Duodenal mucosa (tissue), 2 donors: ENCODE measurements around the gene USB1.

Experiments used
- H3K27ac ChIP-seq: one replicate; pipeline ENCODE4 v1.7.0; 2013; ENCODE audit warnings: low read depth, low read length
- H3K27me3 ChIP-seq, 2 donors: one replicate each; pipeline ENCODE4 v1.7.0; 2013; ENCODE audit warnings: low read length in 2 of 2, control low read depth in 1 of 2; ENCODE audit not compliant: insufficient read depth in 2 of 2, control insufficient read depth in 1 of 2
- H3K36me3 ChIP-seq, 2 donors: one replicate each; pipeline ENCODE4 v1.7.0; 2013; ENCODE audit warnings: low read length in 2 of 2, control low read depth in 1 of 2; ENCODE audit not compliant: insufficient read depth in 2 of 2, control insufficient read depth in 1 of 2
- H3K4me1 ChIP-seq, 2 donors: one replicate each; pipeline ENCODE4 v1.7.0; 2013; ENCODE audit warnings: low read length in 2 of 2, control low read depth in 1 of 2; ENCODE audit not compliant: insufficient read depth in 2 of 2, control insufficient read depth in 1 of 2
- H3K4me3 ChIP-seq, 2 donors: one replicate each; pipeline ENCODE4 v1.7.0; 2013; ENCODE audit warnings: low read length in 2 of 2, low read depth in 1 of 2
- H3K9ac ChIP-seq, 2 donors: one replicate each; pipeline ENCODE4 v1.7.0; 2013; ENCODE audit warnings: low read length in 2 of 2, low read depth in 1 of 2
- H3K9me3 ChIP-seq, 2 donors: one replicate each; pipeline ENCODE4 v1.7.0; 2013; ENCODE audit warnings: low read length in 2 of 2, control low read depth in 1 of 2; ENCODE audit not compliant: control insufficient read depth in 1 of 2

USB1 gene

DNA sequence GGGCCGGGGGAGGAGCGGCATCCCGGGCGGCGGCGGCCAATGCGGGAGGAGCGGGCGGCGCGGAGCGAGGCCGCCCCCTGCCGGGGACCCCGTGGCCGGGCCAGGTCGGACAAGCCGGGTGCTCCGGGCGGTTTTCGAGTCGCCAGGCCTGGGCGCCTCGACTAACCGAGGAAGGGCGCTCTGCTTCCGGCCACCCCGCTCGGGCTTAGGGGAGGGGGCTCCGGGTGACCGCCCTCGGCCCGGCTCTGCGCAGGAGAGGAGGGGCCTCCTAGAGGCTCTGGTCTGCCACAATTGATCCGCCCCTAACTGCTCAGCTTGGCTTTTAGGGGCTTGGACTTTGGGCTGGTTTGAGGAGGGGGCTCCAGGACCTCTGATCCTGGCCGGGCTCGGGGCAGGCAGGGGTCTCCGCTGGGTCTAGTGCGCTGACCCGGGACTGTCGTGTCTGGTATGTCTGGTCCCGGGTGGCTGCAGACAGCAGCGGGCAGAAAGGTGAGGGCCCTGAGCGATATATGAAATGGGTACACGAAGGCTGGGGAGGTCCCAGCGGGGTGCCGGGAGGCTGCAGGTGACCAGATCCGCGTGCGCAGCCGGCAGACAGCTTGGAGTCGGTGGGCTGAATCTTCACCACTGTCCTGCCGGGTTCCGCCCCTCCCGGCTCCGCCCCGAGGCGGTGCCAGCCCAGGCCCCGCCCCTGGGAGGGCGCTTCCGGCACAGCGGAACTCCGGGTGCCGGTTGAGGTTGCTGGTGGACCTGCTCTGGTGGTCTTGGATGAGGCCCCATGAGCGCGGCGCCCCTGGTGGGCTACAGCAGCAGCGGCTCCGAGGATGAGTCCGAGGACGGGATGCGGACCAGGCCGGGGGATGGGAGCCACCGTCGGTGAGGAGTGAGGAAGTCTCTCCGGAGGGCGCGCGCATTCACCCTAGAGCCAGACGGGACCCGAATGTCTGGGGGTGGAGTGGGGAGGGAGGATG is at the start of gene USB1:
TSS of gene USB1 (plus strand) at position 702 of the 971 bp plus-strand sequence. CDS start at position 779, 77 bp downstream.
- Histone ChIP-seq H3K4me3 (peak within 1 kb of the TSS; percentile 92 to 93), H3K9me3 (no peaks in the 10 kb centered on the region), H3K9ac (peak within 1 kb of the TSS; percentile 75 to 80), H3K4me1 (peaks cover 16 to 23% of the 10 kb centered on the region in 2 donors), H3K27ac (peak within 1 kb of the TSS; percentile 70), H3K36me3 (peaks cover 8 to 29% of the 10 kb centered on the region in 2 donors), H3K27me3 (no peaks in the 10 kb centered on the region)

GRCh38 chr16:57952909-57953308 is 48.3 kb upstream of the USB1 start:
- Histone ChIP-seq H3K27ac (no peak overlapping the region), H3K27me3 (no peaks in the 10 kb centered on the region), H3K4me3 (no peak overlapping the region), H3K4me1 (no peaks in the 10 kb centered on the region), H3K9ac (no peak overlapping the region), H3K36me3 (no peaks in the 10 kb centered on the region), H3K9me3 (no peaks in the 10 kb centered on the region)

DNA sequence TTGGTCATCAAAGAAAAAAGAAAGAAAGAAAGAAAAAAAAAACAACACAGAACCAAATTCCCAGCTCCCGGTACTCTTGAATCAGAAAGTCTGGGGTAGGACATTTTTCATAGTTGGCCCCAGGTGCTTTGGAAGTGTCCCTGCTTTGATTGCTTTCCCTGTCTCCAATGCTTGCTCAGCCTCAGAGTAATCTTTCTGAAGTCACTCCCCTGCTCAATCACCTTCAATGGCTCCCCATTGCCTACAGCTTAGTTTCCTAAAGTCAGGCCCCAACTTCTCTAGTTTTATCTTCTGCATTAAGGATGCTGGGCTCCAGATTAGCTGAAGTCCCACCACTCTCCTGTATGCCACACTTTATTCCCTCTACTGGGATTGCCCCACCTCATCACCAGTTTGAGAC is 47.4 kb upstream of the USB1 start:
- no peak overlapping the region for H3K9ac ChIP-seq
- no peaks in the 10 kb centered on the region for H3K4me1 ChIP-seq
- no peaks in the 10 kb centered on the region for H3K27me3 ChIP-seq
- H3K36me3 ChIP-seq: no peaks in the 10 kb centered on the region
- H3K4me3 ChIP-seq: no peak overlapping the region
- H3K9me3 ChIP-seq: no peaks in the 10 kb centered on the region
- no peak overlapping the region for H3K27ac ChIP-seq

DNA sequence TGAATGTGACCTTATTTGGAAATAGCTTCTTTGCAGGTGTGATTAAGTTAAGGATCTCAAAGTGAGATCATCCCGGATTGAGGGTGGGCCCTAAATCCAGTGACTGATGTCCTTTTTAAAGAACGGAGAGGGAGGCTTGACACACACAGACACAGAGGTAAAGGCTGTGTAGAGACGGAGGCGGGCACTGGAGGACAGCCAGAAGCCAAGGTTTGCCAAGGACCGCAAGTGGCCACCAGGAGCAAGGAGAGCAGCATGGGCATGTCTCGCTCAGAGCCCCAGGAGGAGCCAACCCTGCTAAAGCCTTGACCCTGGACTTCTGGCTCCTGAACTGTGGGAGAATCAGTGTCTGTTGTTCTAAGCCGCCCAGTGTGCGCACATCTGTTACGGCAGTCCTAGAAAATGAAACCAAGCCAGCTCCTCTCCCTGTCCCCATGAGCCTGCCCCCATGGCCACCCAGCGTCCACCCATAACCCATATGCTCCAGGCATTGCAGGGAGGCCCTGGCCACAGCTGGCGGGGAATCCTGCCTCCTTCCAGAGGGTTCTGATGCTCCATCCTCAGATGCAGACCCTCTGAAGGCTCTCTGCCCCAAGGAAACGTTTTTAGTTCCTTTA is 45.5 kb upstream of the USB1 start:
- Histone ChIP-seq H3K27ac (no peak overlapping the region), H3K9ac (no peak overlapping the region), H3K4me3 (no peak overlapping the region), H3K27me3 (no peaks in the 10 kb centered on the region), H3K9me3 (no peaks in the 10 kb centered on the region), H3K36me3 (no peaks in the 10 kb centered on the region), H3K4me1 (no peaks in the 10 kb centered on the region)

- H3K27ac ChIP-seq: no peak overlapping the region
- no peak overlapping the region for H3K9ac ChIP-seq
- H3K9me3 ChIP-seq: no peaks in the 10 kb centered on the region
- no peaks in the 10 kb centered on the region for H3K36me3 ChIP-seq
- H3K4me1 ChIP-seq: no peaks in the 10 kb centered on the region
- no peaks in the 10 kb centered on the region for H3K27me3 ChIP-seq
- H3K4me3 ChIP-seq: no peak overlapping the region
Observed at GRCh38 chr16:57956270-57956808, 44.9 kb upstream of the USB1 start.

DNA sequence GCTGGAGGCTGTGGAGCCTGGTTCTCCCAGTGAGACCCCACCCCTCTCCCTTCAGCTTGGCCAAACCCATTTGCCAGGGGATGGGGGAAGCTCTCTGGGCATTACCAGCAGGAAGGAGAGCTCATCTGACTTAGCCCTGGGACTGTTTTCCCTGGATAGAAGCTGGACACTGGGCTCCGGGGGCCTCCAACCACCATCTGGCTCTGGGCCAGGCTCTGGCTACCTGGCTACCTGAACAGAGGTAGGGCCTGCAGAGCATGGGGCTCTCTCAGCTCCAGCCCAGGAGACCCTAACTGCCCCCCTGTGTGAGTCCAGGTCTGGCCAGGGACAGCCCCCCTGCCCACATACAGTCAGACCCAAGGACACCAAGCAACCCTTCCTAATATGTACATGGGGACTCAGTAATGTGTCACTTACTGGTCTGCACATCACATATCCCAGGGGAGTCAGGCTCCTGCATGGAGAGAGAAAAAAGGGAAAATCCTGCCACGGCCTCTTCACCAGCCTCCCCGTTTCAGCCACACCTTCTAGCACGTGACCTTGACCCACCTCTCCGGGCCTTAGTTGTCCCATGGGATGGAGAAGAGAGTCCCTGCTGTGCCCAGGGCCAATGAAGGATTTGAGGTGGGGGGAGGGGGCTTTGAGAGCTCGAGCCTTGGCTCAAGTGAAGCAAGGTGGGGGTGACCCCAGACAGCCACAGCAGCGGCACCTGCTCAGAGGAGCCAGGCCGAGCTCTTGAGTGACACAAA is 44.1 kb upstream of the USB1 start:
- no peaks in the 10 kb centered on the region for H3K9me3 ChIP-seq
- no peak overlapping the region for H3K4me3 ChIP-seq
- no peaks in the 10 kb centered on the region for H3K4me1 ChIP-seq
- no peak overlapping the region for H3K27ac ChIP-seq
- H3K36me3 ChIP-seq: no peaks in the 10 kb centered on the region
- no peak overlapping the region for H3K9ac ChIP-seq
- H3K27me3 ChIP-seq: no peaks in the 10 kb centered on the region

- Histone ChIP-seq H3K36me3 (no peaks in the 10 kb centered on the region), H3K27ac (no peak overlapping the region), H3K4me3 (no peak overlapping the region), H3K4me1 (no peaks in the 10 kb centered on the region), H3K27me3 (no peaks in the 10 kb centered on the region), H3K9me3 (no peaks in the 10 kb centered on the region), H3K9ac (no peak overlapping the region)
Observed at GRCh38 chr16:57957673-57958392, 43.4 kb upstream of the USB1 start.

DNA sequence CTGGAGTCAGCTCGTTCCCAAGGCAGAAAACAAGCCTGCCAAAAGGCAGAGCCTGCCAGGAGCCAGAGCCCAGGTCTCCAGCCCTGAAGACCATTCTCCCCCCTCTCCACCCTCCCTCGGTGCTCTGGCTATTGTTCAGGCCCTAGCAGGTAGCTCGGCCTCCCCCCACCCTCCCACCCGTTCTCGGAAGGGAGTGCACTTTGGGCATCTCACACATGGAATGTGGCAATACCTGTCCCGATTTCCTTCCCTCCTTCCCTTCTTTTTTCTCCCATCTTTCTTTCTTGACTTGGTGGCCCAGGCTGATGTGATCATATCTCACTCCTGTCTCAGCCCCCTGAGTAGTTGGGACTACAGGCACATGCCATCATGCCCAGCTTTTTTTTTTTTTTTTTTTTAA is 42.7 kb upstream of the USB1 start:
- Histone ChIP-seq H3K27ac (no peak overlapping the region), H3K27me3 (no peaks in the 10 kb centered on the region), H3K36me3 (no peaks in the 10 kb centered on the region), H3K4me1 (no peaks in the 10 kb centered on the region), H3K9ac (no peak overlapping the region), H3K4me3 (no peak overlapping the region), H3K9me3 (no peaks in the 10 kb centered on the region)

DNA sequence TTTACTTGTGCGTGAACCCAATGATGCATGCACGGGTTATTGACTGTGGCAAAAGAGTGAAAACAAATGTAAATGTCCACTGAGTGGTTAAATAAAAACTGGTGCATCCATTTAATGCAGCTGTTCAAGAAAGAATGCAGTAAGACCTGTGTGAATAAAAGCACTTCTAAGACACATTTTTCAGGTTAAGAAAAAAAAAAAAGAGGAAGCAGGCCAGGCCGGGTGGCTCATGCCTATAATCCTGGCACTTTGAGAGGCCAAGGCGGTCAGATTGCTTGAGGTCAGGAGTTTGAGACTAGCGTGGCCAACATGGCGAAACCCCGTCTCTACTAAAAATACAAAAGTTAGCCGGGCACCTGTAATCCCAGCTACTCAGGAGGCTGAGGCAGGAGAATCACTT is 42.1 kb upstream of the USB1 start:
- H3K9me3 ChIP-seq: no peaks in the 10 kb centered on the region
- no peaks in the 10 kb centered on the region for H3K4me1 ChIP-seq
- H3K4me3 ChIP-seq: no peak overlapping the region
- H3K27ac ChIP-seq: no peak overlapping the region
- H3K9ac ChIP-seq: no peak overlapping the region
- H3K36me3 ChIP-seq: no peaks in the 10 kb centered on the region
- H3K27me3 ChIP-seq: no peaks in the 10 kb centered on the region
